NCI-H146 (cell line): Measurements from ENCODE around the gene SYCP1.
"Not testable (repeated sequence)": the region's sequence is repeated elsewhere in the genome, so short reads cannot be mapped to it uniquely, and the experiment has no call there.

Source experiments
- DNase-seq: peaks from one replicate; lab custom pipeline; 2025; lab: John Stamatoyannopoulos, UW

SYCP1 gene, protein sequence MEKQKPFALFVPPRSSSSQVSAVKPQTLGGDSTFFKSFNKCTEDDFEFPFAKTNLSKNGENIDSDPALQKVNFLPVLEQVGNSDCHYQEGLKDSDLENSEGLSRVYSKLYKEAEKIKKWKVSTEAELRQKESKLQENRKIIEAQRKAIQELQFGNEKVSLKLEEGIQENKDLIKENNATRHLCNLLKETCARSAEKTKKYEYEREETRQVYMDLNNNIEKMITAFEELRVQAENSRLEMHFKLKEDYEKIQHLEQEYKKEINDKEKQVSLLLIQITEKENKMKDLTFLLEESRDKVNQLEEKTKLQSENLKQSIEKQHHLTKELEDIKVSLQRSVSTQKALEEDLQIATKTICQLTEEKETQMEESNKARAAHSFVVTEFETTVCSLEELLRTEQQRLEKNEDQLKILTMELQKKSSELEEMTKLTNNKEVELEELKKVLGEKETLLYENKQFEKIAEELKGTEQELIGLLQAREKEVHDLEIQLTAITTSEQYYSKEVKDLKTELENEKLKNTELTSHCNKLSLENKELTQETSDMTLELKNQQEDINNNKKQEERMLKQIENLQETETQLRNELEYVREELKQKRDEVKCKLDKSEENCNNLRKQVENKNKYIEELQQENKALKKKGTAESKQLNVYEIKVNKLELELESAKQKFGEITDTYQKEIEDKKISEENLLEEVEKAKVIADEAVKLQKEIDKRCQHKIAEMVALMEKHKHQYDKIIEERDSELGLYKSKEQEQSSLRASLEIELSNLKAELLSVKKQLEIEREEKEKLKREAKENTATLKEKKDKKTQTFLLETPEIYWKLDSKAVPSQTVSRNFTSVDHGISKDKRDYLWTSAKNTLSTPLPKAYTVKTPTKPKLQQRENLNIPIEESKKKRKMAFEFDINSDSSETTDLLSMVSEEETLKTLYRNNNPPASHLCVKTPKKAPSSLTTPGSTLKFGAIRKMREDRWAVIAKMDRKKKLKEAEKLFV

DNA sequence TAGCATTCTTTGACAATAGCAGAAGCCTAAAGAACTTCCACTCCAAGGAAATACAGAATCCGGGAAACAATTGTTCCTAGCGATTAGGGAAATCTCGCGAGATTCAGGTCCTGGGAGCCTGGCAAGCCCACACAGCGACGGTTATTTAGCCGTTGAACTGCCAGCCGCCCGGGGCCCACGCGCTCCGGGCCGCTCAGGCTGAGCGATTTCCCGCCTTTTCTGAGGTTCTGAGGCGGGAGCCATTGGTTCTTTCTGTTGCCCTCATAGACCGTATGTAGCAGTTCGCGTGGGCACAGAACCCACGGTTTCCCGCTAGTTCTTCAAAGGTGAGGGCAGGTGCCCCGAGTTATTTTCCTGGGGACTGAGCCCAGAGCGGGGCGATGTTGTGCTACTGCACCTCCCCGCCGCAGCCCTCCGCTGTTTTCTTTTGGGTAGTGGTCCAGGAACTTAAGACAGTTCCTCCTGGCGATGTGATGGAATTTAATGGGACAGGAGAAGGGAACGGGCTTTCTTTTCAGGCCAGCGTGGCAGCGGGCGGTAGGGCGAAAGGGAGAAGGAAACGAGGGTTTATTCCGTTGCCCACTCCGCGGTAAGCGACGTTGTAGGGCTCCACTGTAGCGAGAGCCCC is at the start of gene SYCP1:
TSS of gene SYCP1 (plus strand) at position 171 of the 628 bp plus-strand sequence. CDS start 602 bp downstream, outside the sequence.
- DNase-seq, result no peak

DNA sequence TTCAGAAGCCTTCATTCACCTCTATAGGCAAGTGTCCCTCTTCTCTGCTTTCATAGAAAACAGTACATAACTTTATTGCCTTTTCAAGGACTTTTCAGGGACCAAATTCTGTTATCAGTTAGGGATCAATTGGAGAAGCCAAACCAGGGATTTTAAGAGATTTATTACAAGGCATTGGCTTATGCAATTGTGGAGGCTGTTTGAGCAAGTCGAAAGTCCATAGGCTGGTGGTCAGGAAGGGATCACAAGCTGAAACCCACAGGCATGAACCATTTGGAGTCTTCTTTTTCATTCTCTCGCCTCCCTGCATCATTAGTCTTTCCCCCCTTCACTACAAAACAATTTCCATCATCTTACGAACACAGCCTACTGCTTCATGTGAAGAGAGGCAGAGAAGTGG is 34.8 kb upstream of the SYCP1 start:
- DNase-seq, result no peak

DNA sequence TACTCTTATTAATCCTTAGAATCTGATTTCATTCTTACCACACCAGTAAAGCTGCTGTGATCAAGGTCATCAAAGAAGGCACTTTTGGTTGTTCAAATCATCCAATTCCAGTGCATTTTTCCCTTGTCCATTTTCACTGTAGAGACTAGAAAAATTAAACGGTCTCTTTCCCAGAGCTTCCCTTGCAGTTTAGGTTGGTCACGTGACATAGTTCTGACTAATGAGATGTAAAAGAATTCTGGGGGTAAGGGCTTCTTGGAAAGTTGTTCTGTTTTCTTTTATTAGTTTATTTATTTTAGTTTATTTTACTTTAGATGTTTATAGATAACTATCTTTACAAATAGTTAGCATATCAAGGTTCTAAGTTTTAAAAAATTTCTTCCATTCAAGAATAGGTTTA is 34.3 kb upstream of the SYCP1 start:
- no peak for DNase-seq

DNA sequence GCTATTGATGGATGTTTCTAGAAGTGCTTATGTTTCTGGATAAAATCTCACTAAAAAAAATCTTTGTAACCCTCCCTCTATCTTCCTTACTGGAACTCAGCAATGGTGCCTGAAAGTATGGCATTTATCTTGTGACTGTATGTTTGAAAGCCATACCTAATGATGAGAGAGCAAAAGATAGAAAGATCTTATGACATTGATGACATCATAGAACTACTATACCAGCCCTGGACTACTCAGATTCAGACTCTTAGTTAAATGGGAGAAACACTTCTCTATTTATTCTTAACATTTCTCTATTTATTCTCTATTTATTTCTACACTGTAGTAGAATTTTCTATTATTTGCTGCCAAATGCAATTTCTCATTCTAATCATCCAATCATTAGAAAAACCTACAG is 32.7 kb upstream of the SYCP1 start:
- no peak for DNase-seq

DNA sequence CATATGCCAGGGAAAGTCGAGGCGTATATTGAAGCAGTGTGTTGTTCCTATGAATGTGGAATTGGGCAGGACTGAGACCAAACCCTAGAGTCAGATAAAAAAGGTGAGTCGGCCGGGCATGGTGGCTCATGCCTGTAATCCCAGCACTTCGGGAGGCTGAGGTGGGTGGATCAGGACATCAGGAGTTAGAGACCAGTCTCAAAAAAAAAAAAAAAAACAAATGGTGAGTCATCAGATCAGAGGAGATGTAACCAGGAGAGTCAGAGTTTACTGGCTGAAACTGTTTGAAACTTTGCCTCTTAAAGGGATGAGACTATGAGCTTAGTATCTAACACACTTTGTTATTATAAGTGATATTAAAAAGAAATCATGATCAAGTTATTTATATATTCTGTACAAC is 26.4 kb upstream of the SYCP1 start:
- no peak for DNase-seq

DNA sequence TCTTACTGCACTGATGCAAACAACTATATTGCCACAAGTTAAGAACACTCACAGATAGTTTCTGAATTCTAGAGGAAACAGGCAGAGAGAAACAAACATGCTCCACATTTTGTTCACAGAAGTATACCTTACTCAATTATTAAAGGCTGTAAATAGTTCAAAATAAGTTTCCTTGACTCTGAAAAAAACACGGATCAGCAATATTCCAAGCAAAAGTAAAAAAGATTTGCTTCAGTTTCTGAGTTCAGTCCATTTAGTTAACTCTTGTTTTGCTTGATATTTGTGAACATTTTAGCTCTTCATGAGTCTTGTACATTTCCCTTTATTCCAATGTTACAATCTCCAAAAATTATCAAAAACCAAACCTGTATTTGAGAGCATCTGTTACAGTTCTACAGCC is 24.6 kb upstream of the SYCP1 start:
- not testable (repeated sequence) for DNase-seq

DNA sequence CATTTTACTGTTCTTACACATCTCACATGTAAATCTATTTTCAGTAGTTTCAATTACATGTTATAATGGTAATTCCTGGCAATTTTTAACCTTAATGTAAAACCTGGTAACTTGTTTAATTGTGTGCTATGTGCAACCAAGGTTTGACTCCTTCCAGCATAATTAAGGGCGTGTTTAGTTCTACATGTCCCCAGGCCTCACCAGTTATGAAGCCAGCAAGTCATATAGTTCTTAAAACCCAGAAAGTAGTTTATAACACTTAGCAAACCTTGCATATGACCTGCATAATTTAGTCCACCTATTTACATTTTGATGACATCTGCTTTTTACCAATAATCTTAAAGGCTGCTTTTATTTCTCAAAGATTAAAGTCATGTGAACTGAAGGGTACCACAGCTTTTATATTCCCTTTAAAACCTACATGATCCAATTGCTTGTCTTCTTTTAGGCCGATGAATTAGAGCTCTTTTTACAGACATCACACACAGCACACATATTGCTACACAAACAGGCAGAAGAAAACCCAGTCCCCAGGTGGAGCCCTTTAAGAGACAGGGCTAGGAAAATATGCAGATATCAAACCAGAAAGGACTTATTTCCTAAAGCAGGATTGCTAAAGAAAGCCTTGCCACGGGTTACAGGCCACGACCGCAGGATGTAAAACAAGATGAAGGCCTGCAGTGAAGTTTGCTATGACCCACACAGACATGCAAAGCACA is 23.2 kb upstream of the SYCP1 start:
- no peak for DNase-seq

DNA sequence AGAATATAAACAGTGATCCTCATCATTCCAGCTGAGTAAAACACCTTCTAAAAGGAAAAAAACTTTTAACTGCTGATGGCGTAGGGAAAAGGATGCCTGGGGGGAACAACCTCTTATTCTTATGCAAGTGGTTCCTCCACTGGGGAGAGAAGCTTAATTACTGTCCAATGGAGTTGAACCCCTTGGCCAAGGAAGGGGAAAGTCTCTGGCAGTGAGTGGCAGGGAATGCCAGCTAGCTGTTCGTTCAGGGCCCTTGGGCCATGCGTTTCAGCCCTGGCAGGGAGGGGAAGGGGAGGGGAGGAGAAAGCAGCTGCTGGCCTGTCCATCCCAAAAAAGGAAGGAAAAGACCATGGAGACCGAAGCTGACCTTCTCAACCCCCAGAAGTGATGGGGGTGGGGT is 22.6 kb upstream of the SYCP1 start:
- no peak for DNase-seq

DNA sequence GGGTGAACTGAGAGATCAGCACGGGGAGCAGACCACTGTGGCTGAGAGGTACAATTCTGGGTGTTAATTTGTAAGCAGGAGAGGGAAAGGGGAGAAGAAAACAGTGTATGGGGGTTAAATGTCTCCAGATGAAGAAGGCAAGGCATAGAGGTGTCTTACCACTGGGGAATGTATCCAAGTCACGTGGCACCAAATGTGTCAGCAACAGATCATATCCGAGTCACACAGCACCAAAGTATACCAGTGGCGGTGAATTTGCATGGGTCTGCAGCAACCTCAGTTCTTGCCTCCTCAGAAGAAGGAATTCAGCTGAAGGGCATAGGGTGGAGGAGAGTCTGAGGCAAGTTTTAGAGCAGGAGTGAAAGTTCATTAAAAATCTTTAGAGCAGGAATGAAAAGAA is 21.2 kb upstream of the SYCP1 start:
- no peak for DNase-seq

DNA sequence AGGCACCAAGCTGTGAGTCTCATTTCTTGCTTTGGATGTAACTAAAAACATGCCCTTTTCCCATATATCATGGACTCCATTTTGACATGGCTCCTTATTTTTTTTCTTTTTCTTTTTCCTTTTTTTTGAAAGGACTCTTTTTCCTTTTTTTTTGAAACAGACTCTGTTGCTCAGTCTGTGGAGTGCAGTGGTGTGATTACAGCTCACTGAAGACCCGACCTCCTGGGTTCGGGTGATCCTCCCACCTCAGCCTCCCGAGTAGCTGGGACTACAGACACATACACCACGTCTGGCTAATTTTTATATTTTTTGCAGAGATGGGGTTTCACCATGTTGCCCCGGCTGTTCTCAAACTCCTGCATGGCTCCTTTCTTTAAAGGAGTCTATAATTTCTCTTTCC is 10.4 kb upstream of the SYCP1 start:
- DNase-seq, result no peak

DNA sequence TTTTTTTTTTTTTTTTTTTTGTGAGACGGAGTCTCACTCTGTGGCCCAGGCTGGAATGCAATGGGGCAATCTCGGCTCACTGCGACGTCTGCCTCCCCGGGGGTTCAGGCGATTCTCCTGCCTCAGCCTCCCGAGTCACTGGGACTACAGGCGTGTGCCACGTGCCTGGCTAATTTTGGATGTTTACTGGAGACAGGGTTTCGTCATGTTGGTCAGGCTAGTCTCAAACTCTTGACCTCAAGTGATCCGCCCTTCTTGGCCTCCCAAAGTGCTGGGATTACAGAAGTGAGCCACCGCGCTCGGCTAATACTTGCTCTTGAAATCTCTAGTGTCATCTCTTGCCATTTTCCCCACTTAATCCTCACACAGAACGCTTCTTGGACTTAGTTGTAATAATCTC is 1.1 kb upstream of the SYCP1 start:
- DNase-seq, result no peak

DNA sequence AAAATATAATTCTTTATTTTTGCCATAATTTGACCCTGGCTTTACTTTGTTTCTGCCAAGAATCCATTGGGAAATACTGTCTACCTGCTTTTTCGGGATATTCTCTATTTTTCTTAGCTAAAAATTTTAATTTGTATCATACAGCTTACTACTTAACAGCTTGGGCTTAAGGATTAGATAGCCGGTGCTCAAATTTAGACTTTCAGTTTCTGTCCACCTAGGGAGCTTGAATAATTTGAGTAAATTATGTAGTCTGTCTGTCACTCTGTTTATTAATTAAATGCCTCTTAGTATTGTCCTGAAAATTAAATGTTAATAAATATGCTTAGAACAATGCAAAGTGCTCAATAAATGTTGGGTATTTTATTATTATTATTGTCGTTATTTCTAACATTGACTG is 6.7 kb downstream of the SYCP1 start:
- no peak for DNase-seq

DNA sequence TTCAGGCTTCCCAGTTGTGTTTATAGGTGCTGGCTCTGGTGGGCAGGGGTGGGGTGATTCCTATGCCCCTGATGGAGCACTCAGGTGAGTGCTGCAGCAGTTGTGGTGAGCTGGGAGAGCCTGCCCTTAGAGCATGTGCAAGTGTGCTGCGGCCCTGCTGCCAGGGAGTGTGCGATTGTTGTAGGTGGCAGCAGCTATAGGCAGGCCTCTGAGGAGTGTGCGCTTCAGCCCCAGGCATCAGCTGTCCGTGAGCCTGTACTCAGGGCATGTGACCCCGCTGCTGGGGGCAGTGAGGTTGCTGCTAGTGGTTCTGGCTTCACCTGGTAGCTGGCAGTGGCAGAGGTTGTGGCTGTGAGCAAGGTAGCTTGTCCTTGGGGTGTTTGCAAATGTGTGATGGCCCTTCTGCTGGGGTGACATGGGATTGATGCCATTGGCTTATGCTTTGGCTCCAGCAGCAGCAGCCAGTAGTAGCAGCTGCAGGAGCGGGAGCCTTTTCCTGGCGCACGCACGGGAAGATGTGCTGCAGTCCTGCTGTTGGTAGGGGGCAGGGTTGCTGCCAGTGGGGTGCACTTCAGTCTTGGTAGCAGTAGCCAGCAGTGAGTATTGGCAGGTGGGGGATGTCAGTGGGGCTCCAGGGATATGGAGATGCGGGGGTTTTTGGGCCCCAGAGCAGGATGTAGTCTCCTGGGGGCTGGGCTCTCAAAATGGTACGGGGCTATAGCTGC is 37.7 kb downstream of the SYCP1 start:
- no peak for DNase-seq

DNA sequence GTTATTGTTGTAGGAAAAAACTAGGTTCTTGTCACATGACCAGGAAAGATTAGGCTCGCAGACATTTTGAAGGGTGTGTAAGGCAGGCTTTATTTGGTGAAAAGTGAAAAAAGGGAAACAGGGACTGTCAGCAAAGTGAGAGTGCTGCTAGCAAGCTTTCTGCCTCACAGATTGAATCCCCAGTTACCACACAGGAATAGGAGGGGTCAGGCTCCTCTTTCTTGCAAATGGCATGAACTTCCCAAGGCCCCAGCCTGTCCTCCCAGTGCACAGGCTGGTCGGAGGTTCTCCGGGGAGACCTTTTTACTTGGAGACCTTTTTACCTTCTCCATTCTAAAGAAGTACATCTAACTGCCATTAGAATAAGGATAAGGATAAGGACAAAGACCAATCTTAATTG is 42.1 kb downstream of the SYCP1 start:
- DNase-seq, result no peak

DNA sequence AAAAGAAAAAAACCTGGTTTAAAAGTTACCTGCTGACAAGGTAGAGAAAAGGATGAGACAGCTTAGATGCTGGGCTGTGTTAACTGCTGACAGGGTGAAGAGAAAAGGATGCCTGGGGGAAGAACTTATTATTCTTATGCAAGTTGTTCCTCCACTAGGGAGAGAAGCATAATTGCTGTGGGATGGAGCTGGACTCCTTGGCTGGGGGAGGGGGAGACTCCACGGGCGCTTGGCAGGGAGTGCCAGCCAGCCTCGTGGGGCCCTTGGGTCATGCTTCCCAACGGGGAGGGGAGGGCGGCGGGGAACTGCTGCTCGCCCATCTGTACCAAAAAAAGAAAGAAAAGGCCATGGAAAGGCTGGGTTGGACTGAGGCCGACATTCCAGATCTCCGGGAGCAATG is 47.2 kb downstream of the SYCP1 start:
- no peak for DNase-seq

DNA sequence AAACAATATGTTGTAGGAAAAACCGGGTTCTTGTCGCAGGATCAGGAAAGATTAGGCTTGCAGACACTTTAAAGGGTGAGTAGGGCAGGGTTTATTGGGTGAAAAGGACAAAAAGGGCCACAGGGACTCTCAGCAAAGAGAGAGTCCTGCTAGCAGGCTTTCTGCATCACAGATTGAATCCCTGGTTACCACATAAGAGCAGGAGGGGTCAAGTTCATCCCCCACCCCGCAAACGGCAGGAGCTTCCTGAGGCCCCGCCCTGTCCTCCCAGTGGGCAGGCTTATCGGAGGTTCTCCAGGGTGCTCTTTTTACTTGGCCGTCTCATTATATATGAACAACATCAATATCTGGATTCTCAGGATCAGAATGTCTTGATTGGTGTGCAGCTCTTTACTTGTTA is 47.7 kb downstream of the SYCP1 start:
- no peak for DNase-seq

DNA sequence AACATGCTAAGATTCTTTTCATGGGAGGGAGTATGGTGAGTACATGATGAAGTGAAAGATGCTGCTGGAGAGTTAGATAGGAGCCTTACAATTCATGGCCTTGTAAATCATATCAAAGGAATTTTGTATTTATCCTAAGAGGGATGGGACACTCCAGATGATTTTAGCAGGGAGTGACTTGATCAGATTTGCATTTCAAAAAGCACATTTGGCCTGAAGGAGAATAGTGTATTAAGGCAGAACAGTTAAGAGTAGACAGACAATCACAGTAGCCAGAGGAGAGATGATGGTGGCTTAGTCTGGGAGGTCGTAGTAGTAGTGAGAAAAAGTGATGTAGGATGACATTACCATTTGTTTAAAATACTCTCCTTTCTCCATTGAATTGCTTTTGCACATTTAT is 48.8 kb downstream of the SYCP1 start:
- no peak for DNase-seq

DNA sequence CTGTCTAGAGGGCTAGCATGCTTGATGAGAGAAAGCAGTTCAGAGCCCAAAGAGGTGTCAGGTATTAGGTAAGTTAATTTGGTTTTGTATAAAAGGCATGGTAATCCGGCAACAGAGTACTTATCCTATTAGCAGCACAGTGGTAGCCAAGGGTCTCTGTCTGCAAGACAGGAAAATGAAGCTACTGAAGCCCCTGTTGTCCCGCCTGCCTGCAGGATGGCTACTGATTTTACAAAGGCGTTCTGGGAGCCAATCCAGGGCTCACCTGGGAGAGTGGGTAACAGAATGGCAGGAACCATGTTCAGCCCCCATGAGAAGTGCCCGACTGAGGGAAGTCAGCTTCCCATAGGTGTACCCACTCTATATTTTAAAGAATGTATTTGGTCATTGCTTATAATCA is 61.1 kb downstream of the SYCP1 start:
- DNase-seq, result not testable (repeated sequence)

DNA sequence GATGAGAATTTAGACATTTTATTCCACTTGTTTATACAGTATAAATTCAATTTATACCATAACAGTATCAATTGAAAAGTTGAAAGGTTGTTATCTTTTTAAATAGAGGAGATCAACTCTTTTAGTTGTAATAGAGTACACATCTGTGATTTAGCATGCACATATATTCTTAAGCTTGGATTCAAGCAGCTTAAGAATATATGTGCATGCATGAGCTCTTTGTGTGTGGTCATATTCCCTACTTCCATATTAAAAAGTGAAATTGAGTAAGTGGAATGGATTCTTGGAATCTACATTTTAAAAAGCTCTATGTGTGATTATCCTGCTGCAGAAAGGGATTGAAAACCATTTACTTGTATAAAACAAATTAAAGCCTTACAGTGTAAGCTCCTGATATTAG is 71.9 kb downstream of the SYCP1 start:
- DNase-seq, result no peak

DNA sequence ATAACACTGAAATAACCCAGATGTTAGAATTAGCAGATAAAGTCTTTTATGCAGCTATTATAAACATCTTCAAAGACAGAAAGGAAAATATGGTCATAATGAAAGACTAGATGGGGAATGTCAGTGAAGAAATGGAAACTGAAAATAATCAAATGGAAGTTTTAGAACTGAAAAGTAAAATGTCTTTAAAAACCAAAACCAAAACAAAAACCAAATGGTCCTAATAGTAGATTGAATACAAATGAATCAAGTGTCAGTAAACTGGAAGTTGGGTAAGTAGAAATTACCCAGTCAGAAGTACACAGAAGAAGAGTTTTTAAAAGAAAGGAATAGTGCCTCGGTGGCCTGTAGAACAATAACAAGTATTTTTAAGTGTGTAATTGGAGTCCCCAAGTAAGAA is 72.7 kb downstream of the SYCP1 start:
- DNase-seq, result no peak

DNA sequence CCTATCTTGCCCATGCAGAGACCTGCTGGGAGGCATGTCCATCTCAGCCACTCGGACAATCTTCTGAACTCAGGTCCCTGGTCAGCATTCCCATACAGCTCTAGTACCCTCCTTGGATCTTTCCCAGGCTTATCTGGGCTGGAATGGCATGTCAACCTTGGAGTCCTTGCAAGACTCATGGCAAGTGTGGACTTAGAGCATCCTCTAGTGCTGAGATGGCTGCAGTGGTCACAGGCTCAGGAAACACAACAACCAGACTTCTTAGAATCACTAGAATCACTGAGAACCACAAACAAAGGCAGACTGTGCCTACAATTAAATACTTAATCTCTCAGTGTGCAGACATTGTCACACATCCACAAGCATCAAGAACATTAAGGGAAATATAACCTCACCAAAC is 101.9 kb downstream of the SYCP1 start:
- no peak for DNase-seq
